CD14-positive monocyte (primary cell): Measurements from ENCODE around the gene GPR142. TPM values are rescaled to one million over a fixed set of nuclear protein-coding genes. Genes with fewer than 3 reads are reported as not detected.

Experiments used
- DNase-seq, 3 donors: peaks; one replicate each; pipeline ENCODE4 v3.0.0-alpha.2; 2011 to 2022
- H2AFZ ChIP-seq: 2 replicates; pipeline ENCODE4 v1.6.0; 2012; ENCODE audit warnings: mild to moderate bottlenecking, low read depth, low read length, inconsistent platforms; ENCODE audit not compliant: insufficient read depth, poor library complexity, severe bottlenecking
- H3K27ac ChIP-seq, 2 donors: 1 replicate in 1 of 2; 2 replicates in 1 of 2; pipeline ENCODE4 v1.5.1; 2012 to 2013; ENCODE audit warnings: low read length in 2 of 2, control low read depth in 1 of 2, inconsistent platforms in 1 of 2, low read depth in 1 of 2, mild to moderate bottlenecking in 1 of 2
- H3K27me3 ChIP-seq, 2 donors: one replicate each; pipeline versions ENCODE4 v1.6.0 to v1.6.1; 2011 to 2013; ENCODE audit warnings: low read length in 2 of 2; ENCODE audit not compliant: control insufficient read depth in 2 of 2, insufficient read depth in 2 of 2
- H3K36me3 ChIP-seq, 2 donors: replicated peaks in 1 of 2; 1 replicate in 1 of 2; 2 replicates in 1 of 2; pipeline versions ENCODE4 v1.5.1 to v1.6.1; 2012 to 2013; ENCODE audit warnings: low read length in 2 of 2, control low read depth in 1 of 2, inconsistent platforms in 1 of 2, mild to moderate bottlenecking in 1 of 2; ENCODE audit not compliant: insufficient read depth in 2 of 2, control insufficient read depth in 1 of 2
- H3K4me1 ChIP-seq, 2 donors: 1 replicate in 1 of 2; 2 replicates in 1 of 2; pipeline versions ENCODE4 v1.5.1 to v1.6.1; 2012 to 2013; ENCODE audit warnings: low read length in 2 of 2, control low read depth in 1 of 2, inconsistent platforms in 1 of 2, mild to moderate bottlenecking in 1 of 2, moderate library complexity in 1 of 2; ENCODE audit not compliant: insufficient read depth in 2 of 2, control insufficient read depth in 1 of 2
- H3K4me2 ChIP-seq: replicated peaks from 2 replicates; pipeline ENCODE3; 2012; ENCODE audit warnings: low read length, moderate library complexity, mild to moderate bottlenecking; ENCODE audit not compliant: poor library complexity, severe bottlenecking; ENCODE audit errors: extremely low read depth
- H3K4me3 ChIP-seq, 3 experiments: fragments of 200-600 bp in 1 of 3; sonication (generic) in 1 of 3; replicated peaks in 1 of 3; 1 replicate in 2 of 3; 2 replicates in 1 of 3; pipeline ENCODE4 v1.5.1; 2011 to 2013; ENCODE audit warnings: low read length in 3 of 3, mild to moderate bottlenecking in 3 of 3, control low read depth in 2 of 3, low read depth in 2 of 3, inconsistent platforms in 1 of 3, moderate library complexity in 1 of 3
- H3K79me2 ChIP-seq: 2 replicates; pipeline ENCODE4 v1.6.0; 2012; ENCODE audit warnings: mild to moderate bottlenecking, control low read depth, inconsistent platforms, low read length, moderate library complexity; ENCODE audit not compliant: insufficient read depth
- H3K9ac ChIP-seq: 2 replicates; pipeline ENCODE4 v1.6.0; 2017; ENCODE audit warnings: low read length, mild to moderate bottlenecking; ENCODE audit not compliant: insufficient read depth, poor library complexity, severe bottlenecking
- H3K9me3 ChIP-seq, 2 donors: replicated peaks in 1 of 2; 1 replicate in 1 of 2; 2 replicates in 1 of 2; pipeline versions ENCODE4 v1.5.1 to v1.6.1; 2012 to 2013; ENCODE audit warnings: low read length in 2 of 2, control low read depth in 1 of 2; ENCODE audit not compliant: control insufficient read depth in 1 of 2, insufficient read depth in 1 of 2
- H4K20me1 ChIP-seq: 2 replicates; pipeline ENCODE4 v1.6.0; 2012; ENCODE audit warnings: mild to moderate bottlenecking, low read length, control low read depth, moderate library complexity; ENCODE audit not compliant: insufficient read depth
- H3K27ac Mint-ChIP-seq, 7 donors: one replicate each; pipeline ENCODE4 v1.8.0; 2020; ENCODE audit warnings: mild to moderate bottlenecking in 7 of 7, mixed read lengths in 7 of 7, moderate library complexity in 6 of 7, inconsistent platforms in 2 of 7
- H3K27me3 Mint-ChIP-seq, 3 donors: one replicate each; pipeline ENCODE4 v1.8.0; 2021 to 2022; ENCODE audit warnings: low read depth in 3 of 3, mild to moderate bottlenecking in 3 of 3, mixed read lengths in 3 of 3, moderate library complexity in 3 of 3, inconsistent platforms in 1 of 3
- H3K36me3 Mint-ChIP-seq, 2 donors: one replicate each; pipeline ENCODE4 v1.8.0; 2020; ENCODE audit warnings: mixed read lengths in 2 of 2, inconsistent platforms in 1 of 2, mild to moderate bottlenecking in 1 of 2
- H3K4me1 Mint-ChIP-seq: one replicate; pipeline ENCODE4 v1.8.0; 2020; ENCODE audit warnings: mild to moderate bottlenecking, mixed read lengths
- H3K4me3 Mint-ChIP-seq, 2 donors: one replicate each; pipeline ENCODE4 v1.8.0; 2020; ENCODE audit warnings: mild to moderate bottlenecking in 2 of 2, mixed read lengths in 2 of 2, moderate library complexity in 1 of 2
- H3K9me3 Mint-ChIP-seq, 7 donors: one replicate each; pipeline ENCODE4 v1.8.0; 2020 to 2022; ENCODE audit warnings: mixed read lengths in 7 of 7, mild to moderate bottlenecking in 6 of 7, moderate library complexity in 6 of 7, inconsistent platforms in 2 of 7
- WGBS: methylation state at CpG from one replicate; pipeline ENCODE4 v1.1.5; 2013; ENCODE audit warnings: missing lambda C conversion rate; ENCODE audit not compliant: insufficient coverage; 5-methylcytosine and 5-hydroxymethylcytosine counted together
- intact Hi-C, 2 donors: fragments of 100-400 bp; cut with micrococcal nuclease; formaldehyde crosslinking; loops; one replicate each; pipeline versions ENCODE4 v1.15.0 to v1.15.1; 2023
- polyA plus RNA-seq, 3 donors: library from polyadenylated mRNA; depleted of rRNA in 1 of 3; unstranded in 2 of 3; stranded (reverse) in 1 of 3; fragments of 300-500 nt in 2 of 3; fragments of >200 nt in 1 of 3; fragmentation: Illumina TruSeq in 2 of 3; gene quantifications; 1 replicate in 2 of 3; 2 replicates in 1 of 3; pipeline ENCODE4 v1.2.3, GENCODE V29; 2012 to 2021
- TF ChIP-seq, protein P1 (sequence below): fragments of 200-600 bp; IDR thresholded peaks from one replicate; pipeline ENCODE4 v1.8.0; 2022; ENCODE audit warnings: antibody characterized with exemption, mild to moderate bottlenecking

Gene GPR142
- polyA plus RNA-seq, 3 donors, result not detected

DNA sequence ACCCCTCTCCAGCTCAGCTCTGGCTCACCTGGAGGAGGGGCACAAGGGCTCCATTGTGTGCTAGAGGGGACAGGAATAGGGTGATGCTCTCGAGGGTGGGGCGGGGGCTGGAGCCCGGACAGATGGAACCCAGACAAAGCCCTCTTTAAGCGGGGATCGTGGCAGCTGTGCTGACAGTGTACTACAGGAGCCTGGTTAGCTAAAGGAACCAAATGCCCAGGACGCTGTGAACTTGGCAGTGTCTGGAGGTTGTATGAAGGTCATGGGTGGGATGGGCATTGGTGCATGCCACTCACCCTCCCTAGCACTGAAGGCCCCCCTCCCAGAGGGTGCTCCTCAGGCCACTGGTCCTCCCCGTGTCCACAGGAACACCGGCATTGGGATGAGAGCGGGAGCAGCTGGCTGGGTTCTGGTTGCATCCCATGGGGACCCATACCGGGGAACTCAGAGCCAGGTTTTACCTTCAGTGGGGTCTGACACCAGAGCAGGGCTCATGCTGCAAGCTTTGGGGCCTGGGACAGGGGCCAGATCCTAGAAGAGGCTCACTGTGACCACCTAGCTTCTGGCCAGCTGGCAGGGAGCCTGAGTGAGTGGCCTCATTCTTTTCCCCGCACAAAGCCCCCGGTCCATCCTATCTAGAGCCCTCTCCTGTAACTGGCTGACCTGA is 29.3 kb upstream of the GPR142 start:
- peaks cover under 1 to 2% of the 10 kb centered on the region in 2 donors for H3K4me1 ChIP-seq
- H3K4me2 ChIP-seq, result no peak overlapping the region
- H3K79me2 ChIP-seq, result no peaks in the 10 kb centered on the region
- Mint-ChIP-seq H3K9me3 (no peaks in the 10 kb centered on the region), H3K4me1 (peaks cover under 1% of the 10 kb centered on the region), H3K27me3 (peaks cover 6 to 20% (median 9%) of the 10 kb centered on the region in 3 donors), H3K36me3 (no peaks in the 10 kb centered on the region), H3K27ac (peak overlapping the region in 1 of 7 donors; percentile 16), H3K4me3 (no peak overlapping the region)
- no peaks in the 10 kb centered on the region for H3K9me3 ChIP-seq
- TF ChIP-seq, protein P1, sequence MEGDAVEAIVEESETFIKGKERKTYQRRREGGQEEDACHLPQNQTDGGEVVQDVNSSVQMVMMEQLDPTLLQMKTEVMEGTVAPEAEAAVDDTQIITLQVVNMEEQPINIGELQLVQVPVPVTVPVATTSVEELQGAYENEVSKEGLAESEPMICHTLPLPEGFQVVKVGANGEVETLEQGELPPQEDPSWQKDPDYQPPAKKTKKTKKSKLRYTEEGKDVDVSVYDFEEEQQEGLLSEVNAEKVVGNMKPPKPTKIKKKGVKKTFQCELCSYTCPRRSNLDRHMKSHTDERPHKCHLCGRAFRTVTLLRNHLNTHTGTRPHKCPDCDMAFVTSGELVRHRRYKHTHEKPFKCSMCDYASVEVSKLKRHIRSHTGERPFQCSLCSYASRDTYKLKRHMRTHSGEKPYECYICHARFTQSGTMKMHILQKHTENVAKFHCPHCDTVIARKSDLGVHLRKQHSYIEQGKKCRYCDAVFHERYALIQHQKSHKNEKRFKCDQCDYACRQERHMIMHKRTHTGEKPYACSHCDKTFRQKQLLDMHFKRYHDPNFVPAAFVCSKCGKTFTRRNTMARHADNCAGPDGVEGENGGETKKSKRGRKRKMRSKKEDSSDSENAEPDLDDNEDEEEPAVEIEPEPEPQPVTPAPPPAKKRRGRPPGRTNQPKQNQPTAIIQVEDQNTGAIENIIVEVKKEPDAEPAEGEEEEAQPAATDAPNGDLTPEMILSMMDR, result no peak
- no peak overlapping the region for H3K27ac ChIP-seq
- whole genome bisulfite sequencing, result 94% methylated on average over 11 of the region's 12 CpGs
- H4K20me1 ChIP-seq, result no peaks in the 10 kb centered on the region
- DNase-seq, result no peak
- H3K36me3 ChIP-seq, result no peaks in the 10 kb centered on the region
- no peak overlapping the region for H3K9ac ChIP-seq
- intact Hi-C loops, result no loop called here
- H3K27me3 ChIP-seq, result no peaks in the 10 kb centered on the region
- no peak overlapping the region for H3K4me3 ChIP-seq
- H2AFZ ChIP-seq, result no peak overlapping the region

DNA sequence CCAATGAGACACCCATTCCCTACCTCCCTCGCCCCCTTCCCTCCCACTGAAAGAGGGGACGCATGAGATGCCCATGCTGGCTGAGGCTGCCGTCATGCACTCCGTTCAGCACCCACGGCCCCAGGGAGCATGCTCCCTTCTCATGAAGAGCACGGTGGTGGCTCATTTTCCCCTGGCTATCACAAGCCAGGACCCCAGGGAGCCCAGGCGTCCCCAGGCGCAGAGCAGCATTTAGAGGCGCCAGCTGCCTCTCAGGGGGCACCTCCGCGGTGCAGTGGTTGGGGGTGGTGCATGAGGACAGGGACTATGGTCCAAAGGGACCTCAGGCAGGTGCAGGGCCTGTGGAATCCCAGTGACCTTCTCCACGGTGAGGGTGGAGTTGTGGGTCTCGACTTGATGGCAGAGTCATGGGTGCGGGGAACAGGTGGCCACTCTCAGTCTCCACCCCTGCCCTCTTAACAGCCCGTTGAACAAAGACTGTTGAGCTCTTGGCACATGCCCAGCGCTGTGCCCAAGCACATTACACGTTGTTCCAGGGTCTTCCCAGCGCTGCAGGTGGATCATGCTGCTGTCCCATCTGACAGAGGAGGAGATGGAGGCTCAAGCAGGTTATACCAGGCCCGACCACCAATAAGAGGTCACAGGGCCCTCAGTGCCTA is 27.6 kb upstream of the GPR142 start:
- no peak for DNase-seq
- Histone ChIP-seq H3K36me3 (no peaks in the 10 kb centered on the region), H3K4me2 (no peak overlapping the region), H3K27ac (no peak overlapping the region), H3K27me3 (no peaks in the 10 kb centered on the region), H3K4me1 (no peaks in the 10 kb centered on the region), H3K79me2 (no peaks in the 10 kb centered on the region), H3K9ac (no peak overlapping the region), H3K9me3 (no peaks in the 10 kb centered on the region), H2AFZ (no peak overlapping the region), H4K20me1 (no peaks in the 10 kb centered on the region), H3K4me3 (no peak overlapping the region)
- H3K36me3 Mint-ChIP-seq, result no peaks in the 10 kb centered on the region
- H3K27ac Mint-ChIP-seq, result no peak overlapping the region
- peaks cover 0 to 20% (median 8%) of the 10 kb centered on the region in 3 donors for H3K27me3 Mint-ChIP-seq
- TF ChIP-seq, protein P1, result no peak
- H3K4me3 Mint-ChIP-seq, result no peak overlapping the region
- intact Hi-C loops, result no loop called here
- H3K4me1 Mint-ChIP-seq, result no peaks in the 10 kb centered on the region
- 94% methylated on average over 15 of the region's 19 CpGs for WGBS
- H3K9me3 Mint-ChIP-seq, result no peaks in the 10 kb centered on the region
